ENCODE measurements around the gene AGER.

GRCh38 chr6:32178547-32179440, 5.3 kb downstream of the AGER start:
- TF ChIP-seq CTCF (conservative IDR thresholded peaks at IDR 0.05; ENCODE audit: low read length) = no peak
- no peak for TF ChIP-seq EZH2phosphoT487 (IDR thresholded peaks at IDR 0.05; ENCODE audit: borderline replicate concordance)

Data from Loucy (cell line).